Measurements from ENCODE around the gene MRPS5.

Gene MRPS5

DNA sequence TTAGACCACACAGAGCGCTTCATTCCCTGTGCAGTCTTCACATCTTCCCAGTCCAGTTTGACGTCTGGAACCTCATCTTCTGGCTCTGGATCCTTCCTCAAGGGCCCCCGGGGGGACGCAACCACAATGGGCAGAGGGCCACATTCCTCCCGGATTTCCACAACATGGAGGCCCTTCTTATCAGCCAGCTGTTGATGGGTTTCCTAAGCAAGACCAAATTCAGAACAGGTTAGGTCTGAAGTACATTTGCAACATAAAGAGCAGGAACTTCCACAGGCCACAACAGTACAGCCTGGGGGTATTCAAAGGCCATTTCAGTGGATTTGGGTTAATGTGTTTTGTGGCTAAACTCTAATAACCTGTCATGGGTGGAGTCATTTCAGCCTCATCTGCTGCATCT, 34.2 kb downstream of the MRPS5 start:
- DNase-seq (ENCODE audit: low spot score) = no peak

DNA sequence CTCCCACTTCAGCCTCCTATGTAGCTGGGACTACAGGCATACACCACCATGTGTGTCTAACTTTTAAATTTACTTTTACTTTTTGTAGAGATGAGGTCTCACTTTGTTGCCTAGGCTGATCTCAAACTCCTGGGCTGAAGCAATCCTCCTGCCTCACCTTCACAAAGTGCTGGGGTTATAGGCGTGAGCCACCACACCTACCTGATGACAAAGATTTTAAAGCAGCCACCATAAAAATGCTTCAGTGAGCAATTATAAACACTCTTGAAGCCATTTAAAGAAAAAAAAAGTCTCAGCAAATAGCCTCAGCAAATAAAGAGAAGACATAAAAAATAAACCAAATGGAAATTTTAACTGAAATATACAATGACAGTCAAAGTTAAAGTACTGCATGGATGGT, 35.6 kb downstream of the MRPS5 start:
- no peak for DNase-seq (ENCODE audit: low spot score)

DNA sequence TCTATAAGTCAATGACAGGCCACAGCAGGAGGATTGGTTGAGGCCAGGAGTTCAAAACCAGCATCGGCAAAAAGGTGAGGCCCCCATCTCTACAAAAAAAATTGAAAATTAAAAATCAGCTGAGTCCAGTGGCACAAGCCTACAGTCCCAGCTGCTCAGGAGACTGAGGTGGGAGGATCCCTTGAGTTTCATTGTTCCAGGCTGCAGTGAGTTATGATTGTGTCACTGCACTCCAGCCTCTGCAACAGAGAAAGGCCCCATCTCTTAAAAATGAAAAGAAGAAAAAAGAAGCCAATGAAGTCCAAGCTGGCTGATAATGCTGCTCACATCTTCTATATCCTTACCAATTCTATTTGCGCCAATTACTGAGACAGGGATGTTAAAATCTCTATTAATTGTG, 39.1 kb downstream of the MRPS5 start:
- no peak for DNase-seq (ENCODE audit: low spot score)

DNA sequence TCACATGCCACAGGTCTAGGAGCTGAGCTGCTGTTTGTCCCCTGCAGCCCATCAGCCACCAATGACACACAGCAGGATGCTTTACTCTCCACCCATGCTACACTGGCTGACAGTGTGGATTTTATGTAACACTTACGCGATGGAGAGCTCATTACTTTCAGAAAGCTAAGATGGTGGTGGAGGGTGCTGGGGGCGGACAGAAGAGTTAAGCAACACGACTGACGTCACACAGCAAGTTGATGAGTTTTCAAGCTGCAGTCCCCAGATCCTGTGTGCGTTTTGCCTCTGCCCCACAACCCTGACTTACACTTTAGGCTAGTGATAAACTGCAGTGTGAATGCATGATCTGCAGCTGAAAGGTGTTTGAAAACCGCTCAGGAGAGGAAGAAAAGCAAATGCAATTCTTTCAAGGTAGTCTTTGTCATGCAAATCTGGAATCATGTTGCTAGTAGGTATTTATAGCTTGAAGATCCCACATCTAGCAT, 42.4 kb downstream of the MRPS5 start:
- no peak for DNase-seq (ENCODE audit: low spot score)

DNA sequence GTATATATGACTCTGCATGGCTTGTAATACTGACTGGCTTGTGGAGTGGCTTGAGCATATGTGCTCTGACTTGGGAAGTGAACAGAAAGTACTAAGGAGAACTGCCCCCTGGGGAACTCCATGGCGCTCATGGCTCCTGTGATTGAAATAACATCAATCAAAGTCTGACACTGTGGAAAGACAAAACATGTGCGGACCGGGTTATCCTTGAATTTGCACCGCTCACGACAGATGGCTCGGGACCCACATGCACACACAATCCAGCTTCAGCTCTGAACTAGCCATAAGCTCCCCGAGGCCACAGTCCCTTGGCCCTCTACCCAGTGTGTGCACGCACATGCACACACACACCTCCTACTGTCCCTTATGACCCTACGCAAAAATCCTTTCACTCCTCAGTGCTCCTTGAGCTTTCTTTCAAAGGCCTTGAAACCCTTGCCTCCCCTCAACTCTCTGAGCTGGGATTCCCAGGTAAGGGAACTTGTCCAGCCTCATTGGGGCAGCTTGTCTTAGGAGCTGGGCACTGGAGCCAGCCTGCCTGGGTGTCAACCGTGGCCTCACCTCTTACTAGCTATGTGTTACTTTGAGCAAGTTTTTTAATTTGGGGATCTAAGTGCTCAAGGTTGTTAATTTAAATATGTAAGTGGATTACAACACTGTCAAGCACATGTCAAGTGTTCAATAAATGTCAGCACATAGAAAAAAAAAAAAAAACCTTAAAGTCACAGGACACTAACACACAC, 43.6 kb downstream of the MRPS5 start:
- DNase-seq (ENCODE audit: low spot score) = no peak

DNA sequence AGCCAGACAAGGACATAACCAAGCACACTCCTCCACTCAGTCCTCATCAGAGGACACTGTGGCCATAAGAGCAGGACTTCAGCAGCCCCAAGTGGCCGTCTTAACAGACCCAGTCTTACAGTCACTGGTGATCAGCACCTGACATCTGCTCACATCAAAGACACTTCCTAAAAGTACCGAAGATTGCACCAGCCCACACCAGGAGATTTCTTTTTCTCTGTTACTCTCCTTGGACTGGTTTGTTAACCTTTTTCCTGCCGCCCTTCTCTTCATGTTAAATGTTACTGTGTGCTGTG, 44.1 kb downstream of the MRPS5 start:
- no peak for DNase-seq (ENCODE audit: low spot score)

DNA sequence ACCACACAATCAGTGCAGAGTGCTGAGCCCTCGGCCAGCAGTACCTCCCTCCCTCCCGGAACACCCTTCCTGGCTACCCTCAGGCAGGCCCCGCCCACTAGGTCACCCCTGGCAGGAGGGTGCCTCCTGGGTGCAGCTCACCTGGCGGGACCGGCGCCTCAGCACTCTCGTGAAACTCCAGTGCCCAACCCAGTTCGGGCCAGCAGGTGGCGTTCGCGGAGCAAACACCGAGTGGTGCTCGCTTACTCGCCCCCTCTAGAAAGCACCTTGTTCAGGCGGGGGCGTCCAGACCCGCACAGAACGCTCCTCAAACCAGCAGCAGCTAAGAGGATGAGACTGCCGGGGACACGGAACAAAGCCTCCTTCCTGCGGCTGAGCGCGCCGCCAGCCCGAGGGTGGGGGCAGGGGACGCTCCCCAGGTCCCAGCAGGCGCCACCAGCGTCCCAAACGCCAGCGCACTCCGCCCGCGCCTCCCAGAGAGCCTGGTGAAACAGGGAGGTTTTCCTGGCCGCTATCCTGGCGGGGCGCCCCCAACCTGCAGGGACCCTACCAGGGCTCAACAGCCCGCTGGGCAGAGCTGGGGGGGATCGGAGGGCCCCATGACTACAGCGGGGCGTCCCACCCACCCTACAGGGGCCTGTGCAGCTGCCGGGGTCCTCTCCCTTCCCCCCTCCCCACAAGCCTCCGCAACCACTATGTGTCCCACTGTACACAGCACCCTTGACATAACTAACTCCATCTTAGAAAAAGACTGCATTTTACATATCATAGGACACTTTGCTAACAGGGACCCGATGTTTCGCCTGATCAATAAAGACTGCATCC, 44.7 kb downstream of the MRPS5 start:
- peak; percentile 81 for DNase-seq (ENCODE audit: low spot score)

DNA sequence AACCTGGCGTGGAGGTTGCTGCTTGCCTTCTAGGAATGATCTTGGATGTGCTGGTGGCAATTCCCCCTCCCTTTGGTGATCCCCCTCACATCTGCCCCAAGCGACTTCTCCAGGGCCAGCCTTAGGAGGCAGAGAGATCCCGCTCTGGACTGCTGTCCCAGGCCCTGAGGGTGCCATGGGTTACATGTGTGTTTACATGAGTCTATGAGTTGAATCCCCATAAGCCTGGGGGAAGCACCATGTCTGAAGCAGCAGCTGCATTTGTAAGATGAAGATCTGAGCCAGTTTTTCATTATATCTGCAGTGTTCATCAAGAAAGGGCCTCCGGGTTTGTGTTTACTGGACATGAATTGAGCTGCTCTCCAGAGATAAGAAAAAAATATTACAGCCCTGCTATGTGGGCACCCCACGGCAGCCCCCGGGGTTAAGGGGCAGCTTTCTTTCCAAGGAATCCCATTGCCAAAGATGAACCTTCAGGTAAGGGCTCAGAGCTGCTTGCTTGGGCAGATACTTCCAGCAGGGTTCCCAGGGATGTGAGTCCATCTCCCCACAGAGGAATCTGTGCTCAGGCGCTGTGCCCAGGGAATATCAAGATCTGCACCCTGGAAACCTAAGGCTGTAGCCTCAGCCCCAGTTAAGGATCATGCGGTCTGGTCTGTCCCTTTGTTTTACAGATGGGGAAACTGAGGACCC, 46.0 kb downstream of the MRPS5 start:
- DNase-seq (ENCODE audit: low spot score) = no peak

DNA sequence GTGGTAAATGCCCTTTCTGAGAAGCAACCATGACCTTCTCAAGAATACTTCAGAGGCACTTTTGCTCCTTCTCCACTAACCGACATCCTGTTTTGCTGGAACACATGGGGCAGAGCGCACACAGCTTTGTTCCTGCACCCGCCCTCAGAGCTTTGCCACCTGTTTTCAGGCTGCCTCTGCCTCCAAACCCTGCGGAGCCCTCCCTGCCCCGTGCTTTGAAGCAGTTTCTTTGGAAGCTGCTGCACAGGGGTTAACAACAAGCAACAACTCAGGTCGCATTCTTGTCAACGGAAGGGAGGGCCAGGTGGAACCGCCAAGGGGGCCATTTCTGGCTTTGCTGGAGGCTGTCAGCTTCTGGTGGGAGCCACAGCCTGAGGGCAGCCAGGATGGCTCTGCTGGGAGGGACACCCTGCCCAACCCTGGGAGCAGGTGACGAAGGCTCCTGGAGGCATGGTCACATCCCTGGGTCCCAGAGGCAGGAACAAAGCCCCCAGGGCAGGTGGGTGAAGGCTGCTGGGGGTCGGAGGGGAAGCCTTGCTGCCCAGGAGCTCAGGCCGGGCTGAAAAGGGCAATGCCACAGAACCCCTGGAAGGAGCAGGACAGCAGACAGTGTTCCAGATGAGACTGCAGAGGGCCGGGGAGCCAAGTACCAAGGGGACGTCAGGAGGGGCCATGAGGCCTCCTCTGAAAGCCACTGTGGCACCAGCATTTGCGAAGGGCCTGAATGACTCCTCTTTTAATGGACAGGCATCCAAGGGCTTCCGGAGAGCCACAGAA, 46.8 kb downstream of the MRPS5 start:
- no peak for DNase-seq (ENCODE audit: low spot score)

DNA sequence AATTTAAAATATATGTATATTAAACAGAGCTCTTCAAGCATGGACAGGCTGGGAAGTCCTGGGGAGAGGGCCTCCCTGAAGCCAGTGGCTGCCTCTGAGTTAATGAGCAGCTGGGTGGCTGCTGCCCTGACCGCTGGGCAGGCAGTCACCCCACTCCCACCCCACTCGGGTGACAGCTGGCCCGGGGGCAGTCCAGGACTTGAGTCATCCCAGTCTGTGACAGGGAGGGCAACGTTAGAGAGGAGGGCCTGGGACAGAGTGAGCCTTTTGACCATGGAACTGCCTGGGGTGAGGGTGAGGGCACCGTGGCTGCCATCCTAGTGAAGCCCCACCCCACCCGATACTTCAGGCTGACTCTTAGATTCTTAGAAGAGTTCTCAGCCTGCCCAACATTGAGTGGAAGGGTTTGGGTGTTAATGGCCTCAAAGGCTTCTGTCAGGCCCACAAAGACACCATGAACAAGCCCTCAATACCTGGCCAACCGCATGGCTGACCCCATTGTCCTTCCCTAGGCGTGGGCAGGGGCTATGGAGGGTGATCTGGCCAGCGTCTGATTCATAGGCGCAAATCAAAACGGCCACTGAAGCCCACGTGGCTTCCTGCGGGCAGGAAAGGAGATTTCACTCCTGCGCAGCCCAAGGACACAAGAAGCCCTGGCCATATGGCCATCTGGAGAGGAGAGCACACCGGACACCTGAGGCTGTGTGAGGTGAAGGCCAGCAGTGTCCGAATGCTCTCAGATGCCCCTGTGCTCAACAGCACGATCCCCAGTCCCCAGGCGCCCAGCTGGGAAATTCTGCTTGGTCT, 47.5 kb downstream of the MRPS5 start:
- DNase-seq (ENCODE audit: low spot score) = no peak

DNA sequence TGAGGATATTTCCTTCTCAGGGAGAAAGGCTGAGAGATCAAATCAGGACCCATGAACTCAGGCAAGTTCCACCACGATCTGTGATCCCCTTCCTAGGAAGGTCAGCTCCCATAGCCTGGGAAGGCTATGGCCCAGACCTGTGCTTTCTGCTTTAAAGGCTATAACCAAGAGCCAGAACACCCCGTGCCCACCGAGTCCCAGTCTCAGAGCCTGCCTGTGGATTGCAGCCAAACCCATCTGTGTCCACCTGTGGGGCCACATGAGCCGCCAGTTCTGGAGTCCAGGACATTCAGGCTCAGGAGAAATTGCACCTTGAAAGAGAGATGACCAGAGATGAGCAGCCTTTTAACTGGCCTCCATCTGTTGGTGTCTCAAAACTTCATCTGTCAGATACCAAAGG, 49.2 kb downstream of the MRPS5 start:
- no peak for DNase-seq (ENCODE audit: low spot score)

DNA sequence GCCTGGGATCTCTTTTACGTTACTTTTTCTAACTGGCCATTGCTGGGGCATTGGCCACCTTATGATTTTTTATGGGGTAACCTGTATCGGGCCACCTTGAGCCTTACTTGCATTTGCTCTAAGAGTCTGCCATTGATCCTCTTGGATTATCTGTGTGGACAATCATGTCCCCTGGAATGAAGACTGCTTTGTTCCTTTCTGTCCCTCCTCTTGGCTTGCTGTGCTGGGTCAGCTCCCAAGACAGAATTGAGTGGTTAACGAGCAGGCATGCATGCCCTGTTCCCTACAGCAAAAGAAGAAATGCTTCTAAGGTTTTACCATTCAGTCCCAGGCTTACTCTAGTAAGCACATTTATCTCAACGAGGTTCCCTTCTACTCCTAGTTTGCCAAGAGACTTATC, 49.8 kb downstream of the MRPS5 start:
- no peak for DNase-seq (ENCODE audit: low spot score)

DNA sequence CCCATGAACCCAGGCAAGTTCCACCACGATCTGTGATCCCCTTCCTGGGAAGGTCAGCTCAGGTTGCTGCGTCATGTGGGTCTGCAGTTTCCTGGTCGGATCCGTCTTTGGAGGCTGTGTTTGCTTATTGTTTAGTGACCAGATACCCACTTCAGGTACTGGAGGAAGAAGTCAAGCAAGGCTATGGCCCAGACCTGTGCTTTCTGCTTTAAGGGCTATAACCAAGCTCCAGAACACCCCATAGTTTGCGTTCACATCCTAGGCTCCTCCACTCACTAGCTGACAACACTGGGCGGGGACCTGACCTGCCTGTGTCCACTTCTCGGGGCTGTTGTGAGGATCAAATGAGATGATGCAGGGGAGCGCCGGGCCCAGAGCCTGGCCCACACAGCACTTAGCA, 52.1 kb downstream of the MRPS5 start:
- DNase-seq (ENCODE audit: low spot score) = no peak

DNA sequence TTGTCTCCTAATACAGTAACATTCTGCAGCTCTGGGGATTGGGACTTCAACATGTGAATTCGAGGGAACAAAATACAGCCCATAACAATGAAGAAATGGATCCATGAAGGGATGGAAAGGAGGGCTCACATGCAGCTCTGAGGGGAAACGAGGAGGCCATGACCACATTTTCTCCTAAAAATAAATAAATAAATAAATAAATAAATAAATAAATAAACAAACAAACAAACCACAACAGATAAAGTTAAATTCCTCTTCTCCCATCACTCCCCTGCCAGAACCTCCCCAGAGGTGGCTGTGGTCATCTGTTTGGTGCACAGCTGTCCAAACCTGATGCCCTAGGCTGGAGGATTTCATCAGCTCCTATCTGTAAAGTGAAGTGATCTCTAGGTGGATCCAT, 53.4 kb downstream of the MRPS5 start:
- DNase-seq (ENCODE audit: low spot score) = no peak

DNA sequence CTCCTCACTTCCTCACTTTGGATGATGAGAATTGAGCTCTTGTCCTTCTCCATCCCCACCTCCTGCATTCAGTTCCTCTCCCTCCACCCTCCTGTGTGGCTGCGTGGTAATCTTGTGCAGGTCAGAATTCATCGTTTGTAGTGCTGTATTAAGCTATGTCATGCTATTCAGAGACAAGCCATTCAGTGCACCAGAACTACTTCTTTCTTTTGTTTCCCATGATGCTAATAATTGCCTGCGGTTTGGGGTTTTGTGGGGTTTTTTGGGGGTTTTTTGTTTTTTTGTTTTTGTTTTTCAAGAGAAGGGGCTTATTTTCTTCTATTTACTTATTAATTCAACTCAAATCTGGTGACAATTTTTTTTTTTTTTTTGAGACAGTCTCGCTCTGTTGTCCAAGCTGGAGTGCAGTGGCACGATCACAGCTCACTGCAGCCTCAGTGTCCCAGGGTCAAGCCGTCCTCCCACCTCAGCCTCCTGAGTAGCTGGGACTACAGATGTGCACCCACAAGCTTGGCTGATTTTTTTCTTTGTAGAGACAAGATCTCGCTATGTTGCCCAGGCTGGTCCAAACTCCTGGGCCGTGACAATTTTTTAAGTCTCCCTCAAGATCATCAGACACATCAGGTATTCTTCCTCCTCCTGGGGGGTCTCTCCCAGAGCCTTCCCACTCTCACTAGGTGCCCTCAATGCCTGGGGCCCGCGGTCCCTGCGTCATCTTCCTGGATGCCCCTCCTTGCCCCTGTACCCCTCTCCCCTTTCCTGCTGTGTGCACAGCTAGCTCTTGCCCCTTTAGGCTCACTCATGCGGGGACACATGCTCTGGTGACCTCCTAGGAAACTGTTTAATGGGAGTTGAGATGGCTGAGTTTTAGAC, 58.3 kb downstream of the MRPS5 start:
- DNase-seq (ENCODE audit: low spot score) = no peak

DNA sequence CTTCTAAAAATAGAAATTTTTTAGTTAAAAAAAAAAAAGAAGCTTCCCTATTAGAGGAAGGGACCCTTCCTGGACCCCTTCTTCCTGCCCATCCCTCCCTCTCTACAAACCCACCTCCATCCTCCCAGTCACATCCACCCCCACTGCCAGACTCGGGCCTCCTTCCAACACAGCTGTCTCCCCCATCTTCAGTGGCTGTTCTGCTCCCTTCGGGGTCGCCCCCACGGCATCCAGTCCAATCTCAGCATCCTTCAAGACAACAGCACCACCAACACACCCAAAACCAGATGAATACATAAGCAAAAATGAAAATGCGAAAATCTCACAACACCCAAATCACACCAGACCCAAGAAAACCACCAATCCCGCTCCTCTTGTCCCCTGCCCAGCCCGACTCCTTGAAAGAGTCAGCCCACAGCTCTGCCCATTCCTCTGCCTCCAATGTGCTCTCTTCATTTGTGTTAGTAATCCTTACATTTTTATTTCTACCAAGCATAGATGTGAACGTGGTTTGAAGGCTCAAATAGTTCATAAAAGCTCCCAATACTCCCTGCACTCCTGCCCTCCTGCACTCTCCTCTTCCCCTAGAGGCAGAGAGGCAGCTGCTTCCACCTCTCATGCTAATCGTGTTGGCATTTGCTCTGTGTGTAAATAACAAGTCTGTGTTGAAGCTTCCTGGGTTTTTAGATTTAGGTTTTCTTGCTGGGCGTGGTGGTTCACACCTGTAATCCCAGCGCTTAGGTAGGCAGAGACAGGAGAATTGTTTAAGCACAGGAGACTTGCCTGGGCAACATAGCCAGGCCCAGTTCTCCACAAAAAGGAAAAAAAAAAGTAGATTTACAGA, 59.1 kb downstream of the MRPS5 start:
- DNase-seq (ENCODE audit: low spot score) = no peak

DNA sequence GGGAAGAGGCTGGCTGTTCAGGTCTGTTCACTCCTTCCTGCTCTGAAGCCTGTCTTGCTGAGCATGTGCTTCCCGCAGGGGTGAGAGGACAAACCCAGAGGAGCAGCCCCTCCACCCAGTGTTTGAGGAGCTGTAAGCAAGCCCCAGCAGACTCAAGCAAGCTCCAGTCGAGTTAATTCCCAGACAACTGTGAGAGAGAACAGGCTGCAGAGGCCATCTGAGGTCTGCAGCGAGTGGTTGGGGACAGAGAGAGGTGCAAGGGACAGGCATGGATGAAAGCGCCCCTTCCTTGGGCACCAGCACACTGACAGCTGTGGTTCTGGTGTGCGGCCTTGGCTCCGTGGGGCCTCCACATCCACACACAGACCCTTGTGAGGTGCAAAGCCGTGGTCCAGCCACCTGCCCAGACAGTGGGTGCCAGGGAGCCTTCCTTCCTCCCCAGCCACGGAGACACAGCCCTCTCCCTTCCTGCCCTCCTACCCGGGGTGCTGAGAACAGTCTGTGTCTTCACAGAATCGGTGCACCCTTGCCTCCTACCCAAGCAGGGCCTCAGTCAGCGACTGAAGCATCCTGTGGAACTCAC, 59.9 kb downstream of the MRPS5 start:
- DNase-seq (ENCODE audit: low spot score) = no peak

DNA sequence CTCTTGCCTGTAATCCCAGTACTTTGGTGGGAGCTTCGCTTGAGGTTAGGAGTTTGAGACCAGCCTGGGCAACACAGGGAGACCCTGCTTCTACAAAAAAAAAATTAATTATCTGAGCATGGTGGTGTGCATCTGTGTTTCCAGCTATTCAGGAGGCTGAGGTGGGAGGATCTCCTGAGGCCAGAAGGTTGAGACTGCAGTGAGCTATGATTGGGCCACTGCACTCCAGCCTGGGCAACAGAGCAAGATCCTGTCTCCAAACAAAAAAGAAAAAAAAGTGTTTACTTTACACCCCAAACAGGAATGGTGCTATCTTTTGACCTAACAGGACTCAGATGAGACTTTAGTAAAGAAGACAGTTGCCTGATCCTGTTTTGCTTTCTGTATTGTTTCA, 60.5 kb downstream of the MRPS5 start:
- no peak for DNase-seq (ENCODE audit: low spot score)

DNA sequence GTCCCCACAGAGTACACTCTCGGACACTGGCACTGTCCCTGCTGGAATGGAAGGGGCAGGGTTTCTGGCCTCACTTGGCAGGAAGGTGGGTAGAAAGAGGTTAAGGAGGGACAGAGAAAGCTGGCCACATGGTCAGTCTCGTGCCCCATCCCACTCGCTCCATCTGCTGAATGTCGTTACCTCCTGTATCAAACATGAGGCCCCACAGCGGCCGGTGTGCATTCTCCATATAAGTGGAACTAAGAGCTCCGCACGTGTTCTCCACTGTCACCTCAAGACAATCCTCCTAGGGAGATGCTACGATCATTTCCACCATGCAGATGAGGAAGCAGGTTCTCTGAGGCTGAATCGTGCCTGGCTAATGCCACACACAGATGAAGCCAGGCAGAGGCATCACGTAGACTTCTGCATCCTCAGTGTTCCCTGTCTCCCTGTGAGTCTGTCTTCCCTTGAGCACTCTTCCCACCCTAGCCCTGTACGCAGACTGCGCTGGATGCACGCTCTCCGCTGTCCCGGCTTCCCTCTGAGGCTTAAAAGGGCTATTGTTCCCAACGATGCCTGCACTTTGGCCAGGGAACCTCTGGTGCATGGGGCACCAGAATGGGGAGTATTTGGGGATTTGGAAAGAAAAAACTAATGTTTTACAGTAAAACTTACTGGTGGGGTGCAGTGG, 61.0 kb downstream of the MRPS5 start:
- no peak for DNase-seq (ENCODE audit: low spot score)

Measured in germinal center (tissue), 1 donor.